NB4 (cell line): ENCODE measurements around the gene RAD51B.

Experiments
- CTCF ChIP-seq: IDR thresholded peaks from one replicate; pipeline ENCODE4 v1.5.1; 2012; ENCODE audit warnings: low read depth, low read length
- MYC ChIP-seq: IDR thresholded peaks from 2 replicates; pipeline ENCODE4 v1.6.1; 2011; ENCODE audit warnings: low read depth, low read length
- POLR2A ChIP-seq: IDR thresholded peaks from 2 replicates; pipeline ENCODE4 v1.6.1; 2011; ENCODE audit warnings: mild to moderate bottlenecking; ENCODE audit not compliant: insufficient read length; ENCODE audit errors: extremely low read depth

GRCh38 chr14:67957946-67958345 lies 138.4 kb downstream of the RAD51B start:
- TF ChIP-seq CTCF (no peak), POLR2A (no peak), MYC (no peak)
